Skin of body (tissue), 2 donors: Measurements from ENCODE around the gene SEPTIN2. TPM values are rescaled to one million over a fixed set of nuclear protein-coding genes. Genes with fewer than 3 reads are reported as not detected.
"Not testable (repeated sequence)": the region's sequence is repeated elsewhere in the genome, so short reads cannot be mapped to it uniquely, and the experiment has no call there.

ENCODE experiments used
- DNase-seq: peaks from one replicate; lab custom pipeline; 2025; lab: John Stamatoyannopoulos, UW
- total RNA-seq: library from RNA; depleted of rRNA; stranded (reverse); fragments of >200 nt; gene quantifications from one replicate; pipeline ENCODE4 v1.2.3, GENCODE V29; 2014

SEPTIN2 gene
- total RNA-seq, 1 donor from 2014 or later = 354 TPM

- DNase-seq = no peak
Measured at GRCh38 chr2:241350878-241351639, 35.3 kb downstream of the SEPTIN2 start.

GRCh38 chr2:241351640-241352031, 35.9 kb downstream of the SEPTIN2 start:
- DNase-seq = no peak

- no peak for DNase-seq
Measured at GRCh38 chr2:241352227-241352626, 36.5 kb downstream of the SEPTIN2 start.

GRCh38 chr2:241354668-241355658, 39.2 kb downstream of the SEPTIN2 start:
- no peak for DNase-seq

GRCh38 chr2:241355983-241356870, 40.5 kb downstream of the SEPTIN2 start, which contains the start of gene FARP2:
FARP2 (plus strand) TSS chr2:241356285; CDS start chr2:241373108, 16,823 bp downstream.
- DNase-seq = peak; percentile 98

- no peak for DNase-seq
Measured at GRCh38 chr2:241356871-241357260, 41.1 kb downstream of the SEPTIN2 start.

- no peak for DNase-seq
Measured at GRCh38 chr2:241357531-241357930, 41.8 kb downstream of the SEPTIN2 start.

- no peak for DNase-seq
Measured at GRCh38 chr2:241358470-241358869, 42.7 kb downstream of the SEPTIN2 start.

- no peak for DNase-seq
Measured at GRCh38 chr2:241359481-241360045, 43.8 kb downstream of the SEPTIN2 start.

- no peak for DNase-seq
Measured at GRCh38 chr2:241363426-241363825, 47.7 kb downstream of the SEPTIN2 start.

GRCh38 chr2:241364781-241365180, 49.1 kb downstream of the SEPTIN2 start:
- no peak for DNase-seq

- DNase-seq = no peak
Measured at GRCh38 chr2:241366678-241367077, 51.0 kb downstream of the SEPTIN2 start.

GRCh38 chr2:241368643-241369042, 52.9 kb downstream of the SEPTIN2 start:
- no peak for DNase-seq

GRCh38 chr2:241372361-241372992, 56.8 kb downstream of the SEPTIN2 start:
- no peak for DNase-seq

GRCh38 chr2:241373446-241373845, 57.7 kb downstream of the SEPTIN2 start:
- no peak for DNase-seq

GRCh38 chr2:241373906-241374305, 58.2 kb downstream of the SEPTIN2 start:
- DNase-seq = not testable (repeated sequence)

GRCh38 chr2:241375300-241375699, 59.6 kb downstream of the SEPTIN2 start:
- no peak for DNase-seq

- no peak for DNase-seq
Measured at GRCh38 chr2:241376808-241377207, 61.1 kb downstream of the SEPTIN2 start.

- peak; percentile 48 for DNase-seq
Measured at GRCh38 chr2:241378816-241379215, 63.1 kb downstream of the SEPTIN2 start.
